Stimulated activated CD8-positive, alpha-beta memory T cell treated with anti-CD3 and anti-CD28 coated beads, Interleukin-4, amount 100 ng/mL, for 1 hour (primary cell): ENCODE results near the gene TBL1X.

Source experiments
- DNase-seq, 2 donors: peaks; one replicate each; pipeline ENCODE4 v3.0.0-alpha.2; 2020; ENCODE audit warnings: low read depth in 2 of 2, low spot score in 1 of 2

Gene TBL1X

GRCh38 chrX:9659571-9660195, 194.8 kb downstream of the TBL1X start:
- no peak for DNase-seq

GRCh38 chrX:9662148-9662547, 197.3 kb downstream of the TBL1X start:
- no peak for DNase-seq

- no peak for DNase-seq
These were observed 198.4 kb downstream of the TBL1X start for GRCh38 chrX:9663216-9663615.

GRCh38 chrX:9664224-9664623, 199.4 kb downstream of the TBL1X start:
- DNase-seq, result no peak

GRCh38 chrX:9665113-9665512, 200.3 kb downstream of the TBL1X start:
- DNase-seq, result no peak

GRCh38 chrX:9668537-9668936, 203.7 kb downstream of the TBL1X start:
- DNase-seq, result no peak

- no peak for DNase-seq
These were observed 205.4 kb downstream of the TBL1X start for GRCh38 chrX:9670136-9670814.

- no peak for DNase-seq
These were observed 207.1 kb downstream of the TBL1X start for GRCh38 chrX:9671998-9672397.

GRCh38 chrX:9676306-9676705, 211.4 kb downstream of the TBL1X start:
- no peak for DNase-seq

GRCh38 chrX:9676738-9677097, 211.9 kb downstream of the TBL1X start:
- DNase-seq, result no peak

- no peak for DNase-seq
These were observed 212.4 kb downstream of the TBL1X start for GRCh38 chrX:9677098-9677739.

- no peak for DNase-seq
These were observed 213.5 kb downstream of the TBL1X start for GRCh38 chrX:9678215-9678965.

GRCh38 chrX:9681011-9681410, 216.2 kb downstream of the TBL1X start:
- no peak for DNase-seq

- no peak for DNase-seq
These were observed 216.6 kb downstream of the TBL1X start for GRCh38 chrX:9681422-9681821.

GRCh38 chrX:9682456-9682855, 217.6 kb downstream of the TBL1X start:
- DNase-seq, result no peak

GRCh38 chrX:9682861-9683260, 218.0 kb downstream of the TBL1X start:
- DNase-seq, result no peak

GRCh38 chrX:9683350-9683749, 218.5 kb downstream of the TBL1X start:
- DNase-seq, result no peak

- no peak for DNase-seq
These were observed 223.0 kb downstream of the TBL1X start for GRCh38 chrX:9687899-9688298.

- no peak for DNase-seq
These were observed 224.0 kb downstream of the TBL1X start for GRCh38 chrX:9688833-9689232.

- no peak for DNase-seq
These were observed 225.2 kb downstream of the TBL1X start for GRCh38 chrX:9690046-9690445.

GRCh38 chrX:9693307-9694001, 228.6 kb downstream of the TBL1X start:
- no peak for DNase-seq
